Right forelimb (tissue), 1 donor: ENCODE data around the gene DSG2.
"Not testable (repeated sequence)": the region's sequence is repeated elsewhere in the genome, so short reads cannot be mapped to it uniquely, and the experiment has no call there.

Experiments
- DNase-seq: peaks from one replicate; pipeline ENCODE4 v3.0.0-alpha.2; 2018

Gene DSG2

GRCh38 chr18:31503011-31503410, 5.0 kb downstream of the DSG2 start:
- no peak for DNase-seq

GRCh38 chr18:31504455-31505147, 6.6 kb downstream of the DSG2 start:
- no peak for DNase-seq

- no peak for DNase-seq
Measured at GRCh38 chr18:31505156-31505555, 7.2 kb downstream of the DSG2 start.

- DNase-seq, result no peak
Measured at GRCh38 chr18:31506024-31506742, 8.2 kb downstream of the DSG2 start.

- not testable (repeated sequence) for DNase-seq
Measured at GRCh38 chr18:31507124-31507523, 9.1 kb downstream of the DSG2 start.

- no peak for DNase-seq
Measured at GRCh38 chr18:31508781-31509180, 10.8 kb downstream of the DSG2 start.

- no peak for DNase-seq
Measured at GRCh38 chr18:31509571-31509970, 11.6 kb downstream of the DSG2 start.

- DNase-seq, result no peak
Measured at GRCh38 chr18:31510319-31510718, 12.3 kb downstream of the DSG2 start.

GRCh38 chr18:31511098-31511497, 13.1 kb downstream of the DSG2 start:
- DNase-seq, result no peak

GRCh38 chr18:31512203-31512764, 14.3 kb downstream of the DSG2 start:
- DNase-seq, result no peak

GRCh38 chr18:31513189-31513935, 15.4 kb downstream of the DSG2 start:
- no peak for DNase-seq

GRCh38 chr18:31516437-31516836, 18.5 kb downstream of the DSG2 start:
- DNase-seq, result no peak

GRCh38 chr18:31526374-31526773, 28.4 kb downstream of the DSG2 start:
- DNase-seq, result no peak

- no peak for DNase-seq
Measured at GRCh38 chr18:31533236-31533635, 35.3 kb downstream of the DSG2 start.

- no peak for DNase-seq
Measured at GRCh38 chr18:31538837-31539236, 40.9 kb downstream of the DSG2 start.

GRCh38 chr18:31546476-31546875, 48.5 kb downstream of the DSG2 start:
- DNase-seq, result no peak

GRCh38 chr18:31548853-31549252, 50.9 kb downstream of the DSG2 start:
- DNase-seq, result no peak

- no peak for DNase-seq
Measured at GRCh38 chr18:31549416-31549815, 51.4 kb downstream of the DSG2 start.

GRCh38 chr18:31551883-31552282, 53.9 kb downstream of the DSG2 start:
- DNase-seq, result no peak

GRCh38 chr18:31553800-31554199, 55.8 kb downstream of the DSG2 start:
- DNase-seq, result no peak

GRCh38 chr18:31554776-31555175, 56.8 kb downstream of the DSG2 start:
- DNase-seq, result no peak

GRCh38 chr18:31555971-31556747, 58.2 kb downstream of the DSG2 start:
- DNase-seq, result no peak

- no peak for DNase-seq
Measured at GRCh38 chr18:31557446-31557845, 59.5 kb downstream of the DSG2 start.
